HepG2 (cell line): Measurements from ENCODE around the gene DUSP16. TPM values are rescaled to one million over a fixed set of nuclear protein-coding genes. Genes with fewer than 3 reads are reported as not detected.
A peak's percentile ranks its signal among the peaks of the same experiment; 100 is the strongest.

Experiments used
- ATAC-seq: fragments of 200-7000 bp; cut with Tn5 transposase; 3 replicates; pipeline ENCODE4 v1.9.1; 2020; ENCODE audit warnings: mild to moderate bottlenecking, moderate library complexity
- BruUV-seq: library from RNA; stranded (reverse); fragments of 400-500 nt; replicated peaks from 2 replicates; lab custom pipeline; 2021; lab: Mats Ljungman, UMichigan
- CTCF ChIA-PET: fragments of 300-600 bp; formaldehyde crosslinking; extraction: SDS; loops from one replicate; lab custom pipeline; 2021; ENCODE audit warnings: low total read pairs, inconsistent platforms, low intra/inter-chr PET ratio; lab: Yijun Ruan, JAX
- POLR2A ChIA-PET: fragments of 350-600 bp; sonication (Branson Sonifier 250); formaldehyde crosslinking; loops from one replicate; lab custom pipeline; 2020; ENCODE audit warnings: antibody characterized with exemption, inconsistent platforms; lab: Yijun Ruan, JAX
- DNase-seq: peaks from one replicate; pipeline ENCODE4 v3.0.0-alpha.2; 2015; ENCODE audit warnings: low spot score
- FAIRE-seq: peaks from 3 replicates; lab custom pipeline; 2011; peaks lifted over from hg19 to GRCh38; lab: Jason Lieb, UNC
- H2AFZ ChIP-seq: one replicate; pipeline ENCODE4 v1.6.1; 2011; ENCODE audit warnings: low read length, inconsistent platforms
- H3K27ac ChIP-seq: fragments of 300-600 bp; 3 replicates; pipeline ENCODE4 v1.8.0; 2011; ENCODE audit warnings: mixed run types, mild to moderate bottlenecking, mixed read lengths, low read length, inconsistent platforms; ENCODE audit not compliant: insufficient read depth; ENCODE audit errors: extremely low read length
- H3K27me3 ChIP-seq, 2 experiments: fragments of 200-600 bp in 1 of 2; 2 replicates in 1 of 2; 3 replicates in 1 of 2; pipeline versions ENCODE4 v1.6.0 to v1.8.0; 2011; ENCODE audit warnings: low read length in 2 of 2, mild to moderate bottlenecking in 2 of 2, moderate library complexity in 2 of 2, inconsistent platforms in 1 of 2; ENCODE audit not compliant: insufficient read depth in 2 of 2, control insufficient read depth in 1 of 2
- H3K36me3 ChIP-seq, 2 experiments: fragments of 200-600 bp in 1 of 2; replicated peaks in 1 of 2; 2 replicates in 1 of 2; 3 replicates in 1 of 2; pipeline versions ENCODE4 v1.5.1 to v1.8.0; 2011; ENCODE audit warnings: low read length in 2 of 2, inconsistent platforms in 1 of 2; ENCODE audit not compliant: insufficient read depth in 2 of 2, control insufficient read depth in 1 of 2
- H3K4me1 ChIP-seq: 2 replicates; pipeline ENCODE4 v1.5.1; 2012; ENCODE audit warnings: low read length, inconsistent platforms; ENCODE audit not compliant: insufficient read depth
- H3K4me2 ChIP-seq: 2 replicates; pipeline ENCODE4 v1.6.0; 2011; ENCODE audit warnings: low read depth, low read length, inconsistent platforms
- H3K4me3 ChIP-seq, 3 experiments: fragments of 200-600 bp in 1 of 3; sonication (generic), shearing (Covaris generic) in 1 of 3; replicated peaks in 1 of 3; 2 replicates each; pipeline ENCODE4 v1.5.1; 2011 to 2016; ENCODE audit warnings: low read length in 3 of 3, inconsistent platforms in 2 of 3, low read depth in 2 of 3, mild to moderate bottlenecking in 2 of 3, control low read depth in 1 of 3, mixed read lengths in 1 of 3; ENCODE audit not compliant: insufficient read depth in 1 of 3
- H3K79me2 ChIP-seq: one replicate; pipeline ENCODE4 v1.6.1; 2011; ENCODE audit warnings: low read length, inconsistent platforms; ENCODE audit not compliant: insufficient read depth
- H3K9ac ChIP-seq: 2 replicates; pipeline ENCODE4 v1.6.0; 2011; ENCODE audit warnings: mild to moderate bottlenecking, low read depth, low read length, inconsistent platforms; ENCODE audit not compliant: insufficient read depth
- H3K9me3 ChIP-seq: 2 replicates; pipeline ENCODE4 v1.5.1; 2012; ENCODE audit warnings: mild to moderate bottlenecking, low read length
- H4K20me1 ChIP-seq: 2 replicates; pipeline ENCODE4 v1.6.0; 2011; ENCODE audit warnings: inconsistent platforms, mild to moderate bottlenecking, low read length, moderate library complexity; ENCODE audit not compliant: insufficient read depth
- AKAP8 ChIP-seq: sonication (generic); formaldehyde crosslinking; IDR thresholded peaks from 2 replicates; pipeline ENCODE4 v1.5.1; 2020; ENCODE audit warnings: mild to moderate bottlenecking, missing genetic modification reagents
- ATF1 ChIP-seq: IDR thresholded peaks from 2 replicates; pipeline ENCODE4 v1.6.1; 2016; ENCODE audit warnings: mild to moderate bottlenecking, control low read depth
- BCL6 ChIP-seq: IDR thresholded peaks from 2 replicates; pipeline ENCODE4 v1.6.1; 2016; ENCODE audit warnings: missing genetic modification reagents, missing compliant biosample characterization
- CERS6 ChIP-seq: sonication (generic); formaldehyde crosslinking; IDR thresholded peaks from 2 replicates; pipeline ENCODE4 v1.5.0; 2020; ENCODE audit warnings: missing genetic modification reagents
- FIP1L1 ChIP-seq: fragments of 200-400 bp; formaldehyde crosslinking; IDR thresholded peaks from 2 replicates; pipeline ENCODE4 v1.6.1; 2018; ENCODE audit warnings: low read depth, mild to moderate bottlenecking, low read length, moderate library complexity, borderline replicate concordance; ENCODE audit not compliant: insufficient read depth
- MAFF ChIP-seq: IDR thresholded peaks from 2 replicates; pipeline ENCODE4 v1.6.1; 2011; ENCODE audit warnings: low read depth, low read length, improper control_type of control experiment
- MAFK ChIP-seq, 2 experiments: IDR thresholded peaks in 1 of 2; conservative IDR thresholded peaks in 1 of 2; 2 replicates each; pipeline ENCODE4 v1.6.1; 2011; ENCODE audit warnings: improper control_type of control experiment in 2 of 2, low read length in 2 of 2
- NFIB ChIP-seq: sonication (generic); formaldehyde crosslinking; IDR thresholded peaks from 2 replicates; pipeline ENCODE4 v1.9.0; 2021; ENCODE audit warnings: missing genetic modification reagents, mild to moderate bottlenecking, borderline replicate concordance
- RBM22 ChIP-seq: fragments of 200-400 bp; formaldehyde crosslinking; optimal IDR thresholded peaks from 2 replicates; pipeline ENCODE3; 2017; ENCODE audit warnings: mild to moderate bottlenecking, low read length, moderate library complexity
- SCMH1 ChIP-seq: sonication (generic); formaldehyde crosslinking; IDR thresholded peaks from 2 replicates; pipeline ENCODE4 v1.9.0; 2021; ENCODE audit warnings: missing genetic modification reagents, mild to moderate bottlenecking, borderline replicate concordance
- ZNF335 ChIP-seq: sonication (generic); formaldehyde crosslinking; IDR thresholded peaks from 2 replicates; pipeline ENCODE4 v1.4.0; 2020; ENCODE audit warnings: missing genetic modification reagents
- WGBS: methylation state at CpG from one replicate; pipeline ENCODE4 v1.1.6; 2017; ENCODE audit warnings: low lambda C conversion rate; 5-methylcytosine and 5-hydroxymethylcytosine counted together
- in situ Hi-C: cut with HindIII; loops from 2 replicates; pipeline ENCODE4 v1.10.0; 2017; ENCODE audit warnings: low pct_unique_long_range_greater_than_20kb; ENCODE audit not compliant: extremely low pct_ligation_motif_present
- intact Hi-C: fragments of 100-400 bp; cut with micrococcal nuclease; formaldehyde crosslinking; loops from one replicate; pipeline ENCODE4 v1.10.0; 2022; ENCODE audit not compliant: unreplicated experiment
- polyA plus RNA-seq, 8 experiments: library from polyadenylated mRNA; depleted of rRNA in 3 of 8; stranded (reverse) in 7 of 8; unstranded in 1 of 8; fragments of >200 nt; fragmentation: Illumina TruSeq in 4 of 8; extraction: Trizol in 4 of 8; gene quantifications; 2 replicates each; pipeline versions ENCODE4 v1.2.1 to v1.2.3, GENCODE V29; 2011 to 2016; ENCODE audit warnings: low read depth in 4 of 8, missing spikeins in 1 of 8, mixed read lengths in 1 of 8; ENCODE audit not compliant: insufficient read depth in 1 of 8
- total RNA-seq, 5 experiments: library from RNA; depleted of rRNA; stranded (reverse); fragments of >200 nt; fragmentation: Illumina TruSeq; extraction: Trizol; gene quantifications; 2 replicates each; pipeline ENCODE4 v1.2.3, GENCODE V29; 2016; ENCODE audit warnings: low read depth in 1 of 5
- TF ChIP-seq, protein P1 (sequence below): sonication (generic); formaldehyde crosslinking; IDR thresholded peaks from 2 replicates; pipeline ENCODE4 v1.4.0; 2020; ENCODE audit warnings: missing genetic modification reagents, mild to moderate bottlenecking, borderline replicate concordance

Gene DUSP16
- total and polyA plus RNA-seq, 2 of the 13 experiments (the other 11 are each of a cell fraction or from before 2014, with no cell fraction given), result 45.7 to 46.6 TPM

GRCh38 chr12:12540261-12541013, 22.2 kb downstream of the DUSP16 start:
- ChIA-PET POLR2A (no interaction called here), CTCF (no interaction called here)
- FAIRE-seq, result no peak
- no peak for DNase-seq
- in situ Hi-C loops (no loop called here), intact Hi-C loops (no loop called here)
- Histone ChIP-seq H3K4me2 (no peak overlapping the region), H2AFZ (no peak overlapping the region), H3K4me3 (no peak overlapping the region), H3K4me1 (peaks cover 44% of the 10 kb centered on the region), H3K9me3 (no peaks in the 10 kb centered on the region), H3K27ac (no peak overlapping the region), H3K36me3 (peaks cover 0 to 10% of the 10 kb centered on the region in 2 experiments; a peak in 4 of 5 replicates), H4K20me1 (no peaks in the 10 kb centered on the region; the same call in 1 of the 2 replicates), H3K27me3 (no peaks in the 10 kb centered on the region), H3K9ac (no peak overlapping the region), H3K79me2 (peaks cover 86% of the 10 kb centered on the region)
- WGBS, result 93% methylated on average over 5 of the region's 5 CpGs
- no peak for ATAC-seq
- no TSS peak for BruUV-seq
- TF ChIP-seq CERS6, result no peak
- TF ChIP-seq MAFK (conservative IDR thresholded peaks at IDR 0.05 in 1 of 2, IDR thresholded peaks at IDR 0.05 in 1 of 2; ENCODE audit: low read length in 2 of 2), result peak; percentile 70 to 81
- peak; percentile 36 for TF ChIP-seq RBM22
- TF ChIP-seq MAFF, result peak; percentile 75

- ChIA-PET CTCF (no interaction called here), POLR2A (no interaction called here)
- Histone ChIP-seq H3K79me2 (peaks cover 86% of the 10 kb centered on the region), H3K36me3 (peaks cover under 1 to 10% of the 10 kb centered on the region in 2 experiments), H3K27ac (no peak overlapping the region), H3K4me1 (peaks cover 44% of the 10 kb centered on the region), H3K4me2 (no peak overlapping the region), H3K9me3 (no peaks in the 10 kb centered on the region), H3K9ac (no peak overlapping the region), H3K4me3 (no peak overlapping the region), H2AFZ (no peak overlapping the region), H3K27me3 (no peaks in the 10 kb centered on the region), H4K20me1 (peaks cover 5% of the 10 kb centered on the region)
- no peak for FAIRE-seq
- ATAC-seq, result no peak
- in situ Hi-C loops, result no loop called here
- DNase-seq, result no peak
- no TSS peak for BruUV-seq
- intact Hi-C loops, result no loop called here
- WGBS, result 95% methylated on average over 7 of the region's 7 CpGs
- TF ChIP-seq, protein P1, sequence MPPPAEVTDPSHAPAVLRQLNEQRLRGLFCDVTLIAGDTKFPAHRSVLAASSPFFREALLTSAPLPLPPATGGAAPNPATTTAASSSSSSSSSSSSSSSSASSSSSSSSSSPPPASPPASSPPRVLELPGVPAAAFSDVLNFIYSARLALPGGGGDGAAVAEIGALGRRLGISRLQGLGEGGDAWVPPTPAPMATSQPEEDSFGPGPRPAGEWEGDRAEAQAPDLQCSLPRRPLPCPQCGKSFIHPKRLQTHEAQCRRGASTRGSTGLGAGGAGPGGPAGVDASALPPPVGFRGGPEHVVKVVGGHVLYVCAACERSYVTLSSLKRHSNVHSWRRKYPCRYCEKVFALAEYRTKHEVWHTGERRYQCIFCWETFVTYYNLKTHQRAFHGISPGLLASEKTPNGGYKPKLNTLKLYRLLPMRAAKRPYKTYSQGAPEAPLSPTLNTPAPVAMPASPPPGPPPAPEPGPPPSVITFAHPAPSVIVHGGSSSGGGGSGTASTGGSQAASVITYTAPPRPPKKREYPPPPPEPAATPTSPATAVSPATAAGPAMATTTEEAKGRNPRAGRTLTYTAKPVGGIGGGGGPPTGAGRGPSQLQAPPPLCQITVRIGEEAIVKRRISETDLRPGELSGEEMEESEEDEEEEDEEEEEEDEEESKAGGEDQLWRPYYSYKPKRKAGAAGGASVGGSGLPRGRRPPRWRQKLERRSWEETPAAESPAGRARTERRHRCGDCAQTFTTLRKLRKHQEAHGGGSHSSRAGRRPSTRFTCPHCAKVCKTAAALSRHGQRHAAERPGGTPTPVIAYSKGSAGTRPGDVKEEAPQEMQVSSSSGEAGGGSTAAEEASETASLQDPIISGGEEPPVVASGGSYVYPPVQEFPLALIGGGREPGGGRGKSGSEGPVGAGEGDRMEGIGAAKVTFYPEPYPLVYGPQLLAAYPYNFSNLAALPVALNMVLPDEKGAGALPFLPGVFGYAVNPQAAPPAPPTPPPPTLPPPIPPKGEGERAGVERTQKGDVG (CRISPR knock-in tag), result no peak
- TF ChIP-seq ATF1 (CRISPR knock-in tag) (no peak), SCMH1 (CRISPR knock-in tag) (no peak), AKAP8 (CRISPR knock-in tag) (no peak), ZNF335 (CRISPR knock-in tag) (no peak), FIP1L1 (no peak), BCL6 (CRISPR knock-in tag) (no peak), NFIB (CRISPR knock-in tag) (no peak)
Measured at GRCh38 chr12:12539028-12539810, 23.4 kb downstream of the DUSP16 start.
